SU-DHL-6 (cell line): ENCODE measurements around the gene KSR1.

Experiments
- H2AFZ ChIP-seq: fragments of 200-600 bp; sonication (generic); 2 replicates; pipeline ENCODE4 v1.6.1; 2014; ENCODE audit warnings: low read depth, mild to moderate bottlenecking, moderate library complexity, mixed read lengths, antibody characterized with exemption, low read length; ENCODE audit not compliant: severe bottlenecking
- H3F3A ChIP-seq: fragments of 200-600 bp; shearing (Covaris generic); 2 replicates; pipeline ENCODE4 v1.6.0; 2016; ENCODE audit warnings: antibody characterized with exemption, mild to moderate bottlenecking; ENCODE audit not compliant: insufficient read depth
- H3K27ac ChIP-seq: fragments of 200-600 bp; sonication (generic); 2 replicates; pipeline ENCODE4 v1.5.1; 2016; ENCODE audit warnings: low read depth, mild to moderate bottlenecking, low read length, moderate library complexity, mixed read lengths
- H3K27me3 ChIP-seq: fragments of 200-600 bp; sonication (generic), shearing (Covaris generic); 2 replicates; pipeline ENCODE4 v1.6.0; 2014; ENCODE audit warnings: mild to moderate bottlenecking, low read length
- H3K36me3 ChIP-seq: fragments of 200-600 bp; sonication (generic); 2 replicates; pipeline ENCODE4 v1.6.1; 2014; ENCODE audit warnings: mild to moderate bottlenecking, low read length, mixed read lengths
- H3K4me2 ChIP-seq: fragments of 300-600, 200-600 bp; shearing (Covaris generic), sonication (generic); 2 replicates; pipeline ENCODE4 v1.6.0; 2014; ENCODE audit warnings: low read length, low read depth, mild to moderate bottlenecking; ENCODE audit not compliant: poor library complexity, severe bottlenecking
- H3K4me3 ChIP-seq: fragments of 200-600 bp; sonication (generic); 2 replicates; pipeline ENCODE4 v1.5.1; 2014; ENCODE audit warnings: antibody characterized with exemption, low read length, mild to moderate bottlenecking, mixed read lengths; ENCODE audit not compliant: insufficient read depth, poor library complexity, severe bottlenecking
- H3K79me2 ChIP-seq: fragments of 200-600 bp; sonication (generic); 2 replicates; pipeline ENCODE4 v1.6.1; 2014; ENCODE audit warnings: mild to moderate bottlenecking, low read length, moderate library complexity; ENCODE audit not compliant: insufficient read depth
- H3K9ac ChIP-seq: fragments of 200-600 bp; sonication (generic); 2 replicates; pipeline ENCODE4 v1.7.0; 2014; ENCODE audit warnings: mild to moderate bottlenecking, low read length
- H3K9me2 ChIP-seq: fragments of 200-600 bp; sonication (generic); replicated peaks from 2 replicates; pipeline ENCODE4 v1.6.1; 2014; ENCODE audit warnings: low read length; ENCODE audit not compliant: insufficient read depth
- H3K9me3 ChIP-seq: fragments of 200-600 bp; sonication (generic); 2 replicates; pipeline ENCODE4 v1.6.1; 2014; ENCODE audit warnings: low read length, mixed read lengths; ENCODE audit not compliant: insufficient read depth
- H4K20me1 ChIP-seq: fragments of 200-600 bp; sonication (generic); 2 replicates; pipeline ENCODE4 v1.6.1; 2014; ENCODE audit warnings: low read depth, mild to moderate bottlenecking, antibody characterized with exemption, low read length, moderate library complexity, mixed read lengths
- EZH2phosphoT487 ChIP-seq: fragments of 200-600 bp; sonication (generic), shearing (Covaris generic); conservative IDR thresholded peaks from 2 replicates; pipeline ENCODE4 v1.6.1; 2018; ENCODE audit warnings: mild to moderate bottlenecking, antibody characterized with exemption, low read length, moderate library complexity, mixed read lengths
- TF ChIP-seq, protein P1 (sequence below): fragments of 200-600 bp; sonication (generic); IDR thresholded peaks from one replicate; pipeline ENCODE4 v1.5.1; 2017; ENCODE audit warnings: antibody characterized with exemption, mild to moderate bottlenecking, low read length, moderate library complexity; ENCODE audit not compliant: insufficient read depth, poor library complexity, severe bottlenecking

KSR1 gene

GRCh38 chr17:27608328-27609230, 152.3 kb downstream of the KSR1 start:
- no peak overlapping the region for H3K9ac ChIP-seq
- no peak overlapping the region for H3K27ac ChIP-seq
- no peaks in the 10 kb centered on the region for H3K9me2 ChIP-seq
- H3K4me3 ChIP-seq, result no peak overlapping the region
- no peaks in the 10 kb centered on the region for H3K27me3 ChIP-seq
- TF ChIP-seq, protein P1, sequence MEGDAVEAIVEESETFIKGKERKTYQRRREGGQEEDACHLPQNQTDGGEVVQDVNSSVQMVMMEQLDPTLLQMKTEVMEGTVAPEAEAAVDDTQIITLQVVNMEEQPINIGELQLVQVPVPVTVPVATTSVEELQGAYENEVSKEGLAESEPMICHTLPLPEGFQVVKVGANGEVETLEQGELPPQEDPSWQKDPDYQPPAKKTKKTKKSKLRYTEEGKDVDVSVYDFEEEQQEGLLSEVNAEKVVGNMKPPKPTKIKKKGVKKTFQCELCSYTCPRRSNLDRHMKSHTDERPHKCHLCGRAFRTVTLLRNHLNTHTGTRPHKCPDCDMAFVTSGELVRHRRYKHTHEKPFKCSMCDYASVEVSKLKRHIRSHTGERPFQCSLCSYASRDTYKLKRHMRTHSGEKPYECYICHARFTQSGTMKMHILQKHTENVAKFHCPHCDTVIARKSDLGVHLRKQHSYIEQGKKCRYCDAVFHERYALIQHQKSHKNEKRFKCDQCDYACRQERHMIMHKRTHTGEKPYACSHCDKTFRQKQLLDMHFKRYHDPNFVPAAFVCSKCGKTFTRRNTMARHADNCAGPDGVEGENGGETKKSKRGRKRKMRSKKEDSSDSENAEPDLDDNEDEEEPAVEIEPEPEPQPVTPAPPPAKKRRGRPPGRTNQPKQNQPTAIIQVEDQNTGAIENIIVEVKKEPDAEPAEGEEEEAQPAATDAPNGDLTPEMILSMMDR, result no peak
- TF ChIP-seq EZH2phosphoT487, result no peak
- no peak overlapping the region for H2AFZ ChIP-seq
- no peaks in the 10 kb centered on the region for H3K36me3 ChIP-seq
- no peaks in the 10 kb centered on the region for H4K20me1 ChIP-seq
- no peaks in the 10 kb centered on the region for H3K9me3 ChIP-seq
- H3F3A ChIP-seq, result no peaks in the 10 kb centered on the region
- no peak overlapping the region for H3K4me2 ChIP-seq
- H3K79me2 ChIP-seq, result no peaks in the 10 kb centered on the region

DNA sequence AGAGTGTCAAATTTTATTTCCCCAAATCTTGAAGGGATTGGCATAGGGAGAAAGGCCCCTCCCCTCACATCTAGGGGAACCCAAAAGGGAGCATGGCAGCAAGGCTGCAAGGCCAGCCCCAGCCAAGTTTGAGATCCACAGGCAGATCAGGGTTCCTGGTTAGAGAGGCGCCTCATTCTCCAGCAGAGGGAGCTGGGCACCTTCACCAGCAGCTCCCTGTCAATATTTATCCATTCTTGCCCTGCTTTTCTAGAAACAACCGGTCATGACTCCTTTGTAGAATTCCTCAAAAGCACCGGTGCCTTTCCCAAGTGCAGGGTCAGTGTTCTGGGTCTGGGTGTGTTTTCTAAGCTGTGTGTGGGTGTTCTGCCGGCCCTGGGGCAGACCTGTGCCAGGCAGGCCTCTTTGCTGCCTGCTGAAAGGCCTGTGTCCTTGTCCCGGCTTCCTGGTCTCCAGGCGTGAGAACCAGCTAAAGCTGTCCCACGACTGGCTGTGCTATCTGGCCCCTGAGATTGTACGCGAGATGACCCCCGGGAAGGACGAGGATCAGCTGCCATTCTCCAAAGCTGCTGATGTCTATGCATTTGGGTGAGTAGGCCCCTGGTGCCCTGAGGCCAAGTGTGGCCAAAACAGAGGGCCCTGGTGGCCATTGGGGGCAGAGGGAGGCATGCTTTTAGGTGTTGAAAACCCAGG, 153.5 kb downstream of the KSR1 start:
- H3K79me2 ChIP-seq, result no peaks in the 10 kb centered on the region
- H3K4me2 ChIP-seq, result no peak overlapping the region
- no peaks in the 10 kb centered on the region for H3K9me3 ChIP-seq
- no peaks in the 10 kb centered on the region for H3F3A ChIP-seq
- H3K9me2 ChIP-seq, result no peaks in the 10 kb centered on the region
- no peaks in the 10 kb centered on the region for H3K36me3 ChIP-seq
- no peak overlapping the region for H3K9ac ChIP-seq
- no peaks in the 10 kb centered on the region for H4K20me1 ChIP-seq
- no peak overlapping the region for H3K27ac ChIP-seq
- H3K27me3 ChIP-seq, result no peaks in the 10 kb centered on the region
- TF ChIP-seq EZH2phosphoT487, result no peak
- TF ChIP-seq, protein P1, result peak; percentile 22
- no peak overlapping the region for H3K4me3 ChIP-seq
- H2AFZ ChIP-seq, result no peak overlapping the region

DNA sequence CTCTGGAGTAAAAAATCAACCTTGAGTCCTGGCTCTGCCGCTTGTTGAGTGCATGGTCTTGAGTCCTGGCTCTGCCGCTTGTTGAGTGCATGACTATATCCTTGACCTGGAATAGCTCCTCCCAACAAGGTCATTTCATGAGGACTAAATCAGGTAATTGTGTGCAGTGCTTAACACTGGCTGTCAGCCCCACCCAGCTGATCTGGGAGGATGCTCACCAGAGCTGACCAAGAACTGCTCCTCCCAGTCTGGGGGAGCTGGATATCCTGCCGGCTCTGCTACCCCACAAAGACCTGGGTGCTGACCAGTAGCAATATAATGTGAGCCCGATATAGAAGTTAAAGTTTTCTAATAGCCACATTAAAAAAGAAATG, 154.0 kb downstream of the KSR1 start:
- no peak overlapping the region for H2AFZ ChIP-seq
- no peaks in the 10 kb centered on the region for H3K9me3 ChIP-seq
- H3K9me2 ChIP-seq, result no peaks in the 10 kb centered on the region
- H3K27ac ChIP-seq, result no peak overlapping the region
- no peak overlapping the region for H3K9ac ChIP-seq
- H4K20me1 ChIP-seq, result no peaks in the 10 kb centered on the region
- H3K79me2 ChIP-seq, result no peaks in the 10 kb centered on the region
- H3K36me3 ChIP-seq, result no peaks in the 10 kb centered on the region
- H3K4me3 ChIP-seq, result no peak overlapping the region
- TF ChIP-seq EZH2phosphoT487, result no peak
- TF ChIP-seq, protein P1, result no peak
- H3K4me2 ChIP-seq, result no peak overlapping the region
- H3F3A ChIP-seq, result no peaks in the 10 kb centered on the region
- no peaks in the 10 kb centered on the region for H3K27me3 ChIP-seq
